ENCODE measurements around the gene PWWP2A. TPM values are rescaled to one million over a fixed set of nuclear protein-coding genes. Genes with fewer than 3 reads are reported as not detected.
"Not testable (repeated sequence)": the region's sequence is repeated elsewhere in the genome, so short reads cannot be mapped to it uniquely, and the experiment has no call there.

PWWP2A gene
- polyA plus RNA-seq, 5 donors: 28.8 to 39.9 (median 37.2) TPM

DNA sequence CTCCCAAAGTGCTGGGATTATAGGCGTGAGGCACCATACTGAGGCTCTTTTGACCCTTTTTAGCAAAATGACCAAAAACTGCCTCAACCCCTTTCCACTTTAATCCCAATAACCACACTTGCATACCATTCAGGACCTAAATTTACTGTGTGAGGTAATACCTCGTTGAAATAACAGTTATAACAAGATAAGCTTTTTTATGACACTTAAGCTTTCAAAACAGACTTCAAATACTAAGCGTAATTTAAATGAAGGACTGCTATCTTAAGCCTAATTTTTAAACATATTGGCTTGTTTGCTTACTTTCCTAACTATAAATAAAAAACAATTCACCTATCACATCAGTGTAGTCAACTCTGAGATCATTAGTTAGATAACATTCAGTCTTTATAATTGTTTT, 37.8 kb downstream of the PWWP2A start:
- no peak for DNase-seq

GRCh38 chr5:160079753-160080152, 39.5 kb downstream of the PWWP2A start:
- no peak for DNase-seq

DNA sequence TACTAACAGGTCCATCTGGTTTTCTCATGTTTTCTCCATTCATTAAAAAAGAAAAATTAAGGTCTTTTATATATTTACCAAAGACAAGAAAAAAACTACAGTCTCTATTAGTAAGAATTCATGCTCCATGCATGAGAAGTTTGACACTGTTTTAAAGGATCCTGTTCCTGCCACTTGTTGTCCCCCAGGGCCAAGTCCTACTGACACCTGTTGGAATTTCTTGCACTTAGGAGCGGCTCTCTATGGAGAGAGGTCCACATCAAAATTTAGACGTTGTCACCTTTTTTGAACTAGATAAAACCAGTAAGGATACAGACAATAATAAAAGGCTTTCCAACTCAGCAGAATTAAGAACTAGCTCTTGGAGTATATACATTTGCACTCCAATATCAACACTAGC, 42.3 kb downstream of the PWWP2A start:
- DNase-seq: no peak

DNA sequence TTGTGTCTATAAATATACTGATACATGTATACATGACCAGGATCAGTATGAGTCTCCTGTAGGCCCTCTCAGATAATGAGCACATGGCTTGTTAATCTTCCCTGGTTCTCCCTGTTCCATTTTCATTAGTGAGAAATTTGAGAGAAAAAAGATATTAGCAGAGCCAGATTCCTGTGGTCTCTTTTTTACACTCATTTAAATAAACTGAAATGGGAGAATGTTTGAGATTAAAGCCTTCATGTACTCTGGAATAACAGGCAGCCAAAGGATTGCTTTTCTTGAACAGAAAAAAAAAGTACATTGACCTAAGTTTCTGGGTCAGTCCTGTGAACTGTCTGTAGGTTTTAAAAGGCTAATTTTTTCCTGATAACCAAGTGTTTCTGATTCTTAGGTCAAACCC, 44.2 kb downstream of the PWWP2A start:
- DNase-seq: no peak

DNA sequence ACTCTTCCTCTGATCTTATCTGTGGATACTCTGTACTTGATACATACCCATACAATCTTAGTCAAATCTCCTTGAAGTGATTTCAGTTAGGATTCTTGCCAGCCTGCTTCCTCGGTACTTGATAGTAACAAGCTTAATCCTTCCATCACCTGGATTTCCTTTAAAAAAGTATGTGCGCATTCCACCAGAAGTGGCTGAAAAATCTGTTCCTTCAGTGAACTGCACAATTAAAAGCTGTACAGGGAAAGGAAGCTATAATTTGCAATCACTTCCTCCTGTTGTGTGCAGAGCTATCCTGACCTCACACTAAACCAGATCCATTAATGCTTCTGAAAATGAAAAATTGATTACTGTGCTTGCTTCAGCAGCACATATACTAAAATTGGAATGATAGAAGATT, 47.3 kb downstream of the PWWP2A start:
- no peak for DNase-seq

- peak; percentile 71 to 73 for DNase-seq
Measured at GRCh38 chr5:160071516-160071915, 47.7 kb downstream of the PWWP2A start.

DNA sequence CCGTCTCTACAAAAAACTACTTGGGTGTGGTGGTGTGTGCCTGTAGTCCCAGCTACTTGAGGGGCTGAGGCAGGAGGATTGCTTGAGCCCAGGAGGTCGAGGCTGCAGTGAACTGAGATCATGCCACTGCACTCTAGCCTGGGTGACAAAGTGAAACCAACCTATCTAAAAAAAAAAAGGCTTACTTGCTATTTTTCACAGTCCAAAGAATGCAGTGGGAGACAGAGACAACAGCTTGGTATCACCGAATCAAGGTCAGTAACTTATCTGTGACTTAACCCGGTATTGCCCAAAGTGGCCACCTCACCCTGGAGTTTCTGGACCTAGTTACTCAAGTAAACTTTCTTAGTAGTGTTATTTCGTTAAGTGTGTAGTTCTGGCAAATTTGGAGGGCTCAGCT, 50.1 kb downstream of the PWWP2A start:
- not testable (repeated sequence) for DNase-seq

DNA sequence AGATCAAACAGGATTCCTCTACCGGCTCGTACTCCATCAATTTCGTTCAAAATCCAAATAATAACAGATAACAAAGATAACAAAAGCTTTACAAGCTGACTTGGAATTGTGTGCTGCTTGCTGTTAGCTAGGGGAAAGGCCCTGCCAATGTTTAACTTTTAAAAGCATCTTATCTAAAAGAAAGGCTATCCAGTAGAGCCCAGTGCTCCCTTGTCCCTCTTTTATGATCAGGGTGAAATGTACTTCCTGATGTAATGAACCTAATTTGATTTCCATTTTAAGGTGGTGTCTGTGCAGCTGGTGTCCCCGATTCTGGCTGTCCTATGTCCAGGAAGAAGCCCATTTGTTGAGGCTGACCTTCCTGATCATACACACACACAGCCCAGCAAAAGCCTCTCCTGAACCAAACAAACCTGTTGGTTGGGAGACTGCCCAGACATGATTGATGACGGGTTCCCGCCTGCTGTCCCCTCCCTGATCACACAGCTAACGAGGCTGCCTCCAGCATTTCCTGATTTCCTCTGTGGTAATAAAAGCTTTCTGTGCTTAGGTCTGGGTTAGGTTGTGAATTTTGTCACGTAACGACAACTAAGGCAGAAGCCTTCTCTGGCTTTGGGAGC, 54.1 kb downstream of the PWWP2A start:
- DNase-seq: no peak

DNA sequence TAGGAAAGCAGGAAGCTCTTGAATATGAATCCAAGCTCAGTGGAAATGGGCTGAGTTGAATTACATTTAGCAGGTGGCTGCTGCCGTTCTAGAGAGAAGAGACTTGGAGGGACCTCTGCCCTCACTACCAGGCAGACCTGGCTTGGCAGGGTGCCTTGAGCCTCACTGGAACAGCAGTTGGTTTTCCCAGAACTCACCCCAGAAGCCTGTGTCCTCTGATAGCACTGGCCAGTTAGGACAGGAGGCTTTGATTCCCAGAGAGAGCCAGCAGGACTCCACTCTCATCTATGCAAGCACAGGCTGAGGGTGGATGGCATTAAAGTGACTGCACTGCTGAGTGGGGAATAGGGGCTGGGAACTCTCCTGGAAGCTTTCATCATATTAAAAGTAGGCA, 54.8 kb downstream of the PWWP2A start:
- no peak for DNase-seq

GRCh38 chr5:160061770-160062169, 57.5 kb downstream of the PWWP2A start:
- no peak for DNase-seq

- DNase-seq: no peak
Measured at GRCh38 chr5:160060001-160060400, 59.2 kb downstream of the PWWP2A start.

DNA sequence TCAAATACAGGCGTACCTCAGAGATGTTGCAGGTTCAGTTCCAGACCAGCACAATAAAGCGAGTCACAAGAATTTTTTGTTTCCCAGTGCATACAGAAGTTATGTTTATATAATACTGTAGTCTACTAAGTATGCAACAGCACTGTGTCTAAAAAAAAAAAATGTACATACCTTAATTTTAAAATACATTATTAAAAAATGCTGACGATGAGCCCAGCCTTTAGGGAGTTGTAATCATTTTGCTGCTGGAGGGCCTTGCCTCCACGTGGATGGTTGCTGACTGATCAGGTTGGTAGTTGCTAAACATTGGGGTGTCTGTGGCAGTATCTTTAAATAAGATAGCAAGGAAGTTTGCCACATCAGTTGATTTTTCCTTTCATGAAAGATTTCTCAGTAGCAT, 62.0 kb downstream of the PWWP2A start:
- DNase-seq: no peak

DNA sequence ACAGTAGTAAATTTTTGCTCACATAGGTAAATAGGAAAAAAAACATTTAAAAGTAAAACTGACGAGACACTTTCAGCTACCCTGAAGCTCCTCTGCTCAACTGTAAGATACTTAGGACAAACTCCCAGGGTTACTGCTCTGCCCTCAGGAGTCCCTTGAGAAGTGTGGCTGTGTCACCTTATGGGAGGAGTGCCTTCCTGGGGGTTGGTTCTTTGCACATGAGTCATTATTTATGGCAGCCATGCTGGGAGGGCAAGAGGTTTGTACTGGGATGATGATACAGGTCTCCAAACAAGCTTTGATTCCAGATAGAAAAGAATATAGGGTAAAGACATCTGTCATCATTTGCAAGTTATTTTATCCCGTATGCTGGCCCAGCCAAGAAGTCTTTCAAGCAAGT, 64.4 kb downstream of the PWWP2A start:
- no peak for DNase-seq

GRCh38 chr5:160054047-160054446, 65.2 kb downstream of the PWWP2A start:
- DNase-seq: no peak

GRCh38 chr5:160049099-160049498, 70.2 kb downstream of the PWWP2A start:
- DNase-seq: no peak

- no peak for DNase-seq
Measured at GRCh38 chr5:160048131-160048530, 71.1 kb downstream of the PWWP2A start.

- no peak for DNase-seq
Measured at GRCh38 chr5:160047423-160047822, 71.8 kb downstream of the PWWP2A start.

- no peak for DNase-seq
Measured at GRCh38 chr5:160044967-160045366, 74.3 kb downstream of the PWWP2A start.

DNA sequence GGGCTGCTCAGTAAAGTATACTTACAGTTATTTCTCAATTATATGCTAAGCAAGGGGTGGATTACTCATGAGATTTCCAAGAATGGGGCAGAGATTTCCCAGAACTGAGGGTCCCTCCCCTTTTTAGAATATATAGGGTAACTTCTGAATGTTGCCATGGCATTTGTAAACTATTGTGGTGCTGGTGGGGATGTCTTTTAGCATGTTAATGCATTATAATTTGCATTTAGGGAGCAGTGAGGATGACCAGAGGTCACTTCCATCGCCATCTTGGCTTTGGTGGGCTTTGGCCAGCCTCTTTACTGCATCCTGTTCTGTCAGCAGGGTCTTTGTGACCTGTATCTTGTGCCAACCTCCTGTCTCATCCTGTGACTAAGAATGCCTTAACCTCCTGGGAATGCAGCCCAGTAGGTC, 74.9 kb downstream of the PWWP2A start:
- no peak for DNase-seq

DNA sequence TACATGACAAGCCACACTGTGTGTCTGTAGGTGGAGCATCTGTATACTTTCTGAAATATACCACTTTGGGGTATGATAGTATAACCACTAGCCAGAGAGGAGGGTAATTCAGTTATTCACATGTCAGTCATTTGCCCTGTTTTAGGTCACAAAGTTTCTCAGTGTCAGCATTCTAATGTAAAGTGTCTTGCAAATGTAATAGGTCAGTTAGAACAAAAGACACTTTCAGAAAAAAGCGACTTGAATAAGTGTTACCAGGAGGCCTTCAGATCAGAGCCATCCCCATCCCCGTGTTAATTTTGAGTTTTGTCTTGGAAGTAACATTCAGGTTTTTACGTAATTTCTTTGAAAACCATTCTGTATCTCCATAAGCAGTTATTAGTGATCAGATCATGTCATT, 76.6 kb downstream of the PWWP2A start:
- no peak for DNase-seq
